Measurements from ENCODE around the gene SOX11.

The SOX11 gene

GRCh38 chr2:5748946-5749345 lies 56.8 kb downstream of the SOX11 start:
- no peak overlapping the region for H3K27ac ChIP-seq
- TF ChIP-seq CTCF (IDR thresholded peaks at IDR 0.05), result no peak
- no peak for TF ChIP-seq ZFX (IDR thresholded peaks at IDR 0.05; ENCODE audit: borderline replicate concordance)

GRCh38 chr2:5749347-5749746 lies 57.2 kb downstream of the SOX11 start:
- no peak for TF ChIP-seq ZFX (IDR thresholded peaks at IDR 0.05; ENCODE audit: borderline replicate concordance)
- TF ChIP-seq CTCF (IDR thresholded peaks at IDR 0.05), result no peak
- no peak overlapping the region for H3K27ac ChIP-seq
